H9 (cell line): ENCODE results near the gene CD79B. TPM values are rescaled to one million over a fixed set of nuclear protein-coding genes. Genes with fewer than 3 reads are reported as not detected.

ENCODE experiments used
- DNase-seq: peaks from one replicate; pipeline ENCODE4 v3.0.0-alpha.2; 2017
- H2AFZ ChIP-seq: one replicate; pipeline ENCODE4 v1.6.1; 2013; ENCODE audit warnings: mild to moderate bottlenecking, low read length, control low read depth, moderate library complexity
- H2AK5ac ChIP-seq: 2 replicates; pipeline ENCODE4 v1.6.1; 2013; ENCODE audit warnings: low read length, control low read depth, mixed read lengths; ENCODE audit not compliant: insufficient read length
- H2BK120ac ChIP-seq: one replicate; pipeline ENCODE4 v1.6.1; 2013; ENCODE audit warnings: low read depth, mild to moderate bottlenecking, low read length, control low read depth, inconsistent platforms; ENCODE audit not compliant: poor library complexity, severe bottlenecking
- H2BK12ac ChIP-seq: 2 replicates; pipeline ENCODE4 v1.6.1; 2013; ENCODE audit warnings: low read length, control low read depth, mixed read lengths, low read depth; ENCODE audit not compliant: insufficient read length
- H2BK15ac ChIP-seq: 2 replicates; pipeline ENCODE4 v1.6.1; 2013; ENCODE audit warnings: low read depth, low read length, control low read depth
- H2BK20ac ChIP-seq: one replicate; pipeline ENCODE4 v1.6.1; 2013; ENCODE audit warnings: low read depth, mild to moderate bottlenecking, low read length, control low read depth, inconsistent platforms; ENCODE audit not compliant: poor library complexity, severe bottlenecking
- H2BK5ac ChIP-seq: 2 replicates; pipeline ENCODE4 v1.6.1; 2013; ENCODE audit warnings: low read length, control low read depth, mixed read lengths; ENCODE audit not compliant: insufficient read length
- H3K14ac ChIP-seq: 2 replicates; pipeline ENCODE4 v1.6.1; 2013; ENCODE audit warnings: low read length, control low read depth; ENCODE audit not compliant: insufficient read depth
- H3K18ac ChIP-seq: 2 replicates; pipeline ENCODE4 v1.6.1; 2013; ENCODE audit warnings: low read depth, mild to moderate bottlenecking, mixed read lengths, low read length, control low read depth; ENCODE audit not compliant: insufficient read length
- H3K23ac ChIP-seq: 2 replicates; pipeline ENCODE4 v1.6.1; 2013; ENCODE audit warnings: low read length, control low read depth, mixed read lengths, low read depth; ENCODE audit not compliant: insufficient read length
- H3K23me2 ChIP-seq: 2 replicates; pipeline ENCODE4 v1.6.1; 2013; ENCODE audit warnings: low read depth, mild to moderate bottlenecking, mixed read lengths, low read length, control low read depth; ENCODE audit not compliant: insufficient read length, poor library complexity, severe bottlenecking
- H3K27ac ChIP-seq: 2 replicates; pipeline ENCODE4 v1.5.1; 2013; ENCODE audit warnings: low read length, control low read depth, mixed read lengths, low read depth; ENCODE audit not compliant: insufficient read length
- H3K27me3 ChIP-seq: 2 replicates; pipeline ENCODE4 v1.6.1; 2013; ENCODE audit warnings: low read length, control low read depth, inconsistent platforms; ENCODE audit not compliant: insufficient read depth
- H3K4ac ChIP-seq: 2 replicates; pipeline ENCODE4 v1.6.1; 2013; ENCODE audit warnings: low read depth, mild to moderate bottlenecking, control low read depth, inconsistent platforms, low read length, moderate library complexity
- H3K4me1 ChIP-seq: 2 replicates; pipeline ENCODE4 v1.6.1; 2013; ENCODE audit warnings: low read length, control low read depth, inconsistent platforms; ENCODE audit not compliant: insufficient read depth
- H3K4me2 ChIP-seq: 2 replicates; pipeline ENCODE4 v1.6.1; 2013; ENCODE audit warnings: low read length, control low read depth, mixed read lengths; ENCODE audit not compliant: insufficient read length, insufficient read depth
- H3K56ac ChIP-seq: 2 replicates; pipeline ENCODE4 v1.6.1; 2013; ENCODE audit warnings: low read depth, mild to moderate bottlenecking, mixed read lengths, low read length, control low read depth; ENCODE audit not compliant: insufficient read length
- H3K79me1 ChIP-seq: 2 replicates; pipeline ENCODE4 v1.6.1; 2013; ENCODE audit warnings: low read depth, mild to moderate bottlenecking, moderate library complexity, low read length, control low read depth, inconsistent platforms; ENCODE audit not compliant: insufficient read depth, poor library complexity, severe bottlenecking
- H3K79me2 ChIP-seq: 2 replicates; pipeline ENCODE4 v1.6.1; 2013; ENCODE audit warnings: low read length, control low read depth, inconsistent platforms; ENCODE audit not compliant: insufficient read depth
- H3K9ac ChIP-seq: 2 replicates; pipeline ENCODE4 v1.6.1; 2013; ENCODE audit warnings: low read length, control low read depth, mixed read lengths; ENCODE audit not compliant: insufficient read length; ENCODE audit errors: extremely low read depth
- H3K9me3 ChIP-seq: one replicate; pipeline ENCODE4 v1.6.1; 2013; ENCODE audit warnings: low read depth, low read length, inconsistent platforms; ENCODE audit not compliant: control insufficient read depth
- H3T11ph ChIP-seq: one replicate; pipeline ENCODE4 v1.6.1; 2013; ENCODE audit warnings: mild to moderate bottlenecking, low read length, control low read depth, inconsistent platforms
- H4K20me1 ChIP-seq: one replicate; pipeline ENCODE4 v1.6.1; 2013; ENCODE audit not compliant: control insufficient read depth, insufficient read length, insufficient read depth
- H4K5ac ChIP-seq: 2 replicates; pipeline ENCODE4 v1.6.1; 2013; ENCODE audit warnings: low read depth, mild to moderate bottlenecking, mixed read lengths, low read length, control low read depth; ENCODE audit not compliant: insufficient read length
- H4K8ac ChIP-seq: replicated peaks from 2 replicates; pipeline ENCODE4 v1.6.1; 2013; ENCODE audit warnings: low read length, control low read depth, mixed read lengths, low read depth; ENCODE audit not compliant: insufficient read length
- H4K91ac ChIP-seq: 2 replicates; pipeline ENCODE4 v1.6.1; 2013; ENCODE audit warnings: low read depth, mild to moderate bottlenecking, moderate library complexity, mixed read lengths, low read length, control low read depth; ENCODE audit not compliant: insufficient read length
- H3K27ac Mint-ChIP-seq, 3 experiments: 2 replicates in 2 of 3; 3 replicates in 1 of 3; pipeline ENCODE4 v1.8.0; 2020 to 2021; ENCODE audit warnings: mixed read lengths in 3 of 3, mild to moderate bottlenecking in 1 of 3, moderate library complexity in 1 of 3
- H3K27me3 Mint-ChIP-seq: 2 replicates; pipeline ENCODE4 v1.8.0; 2021; ENCODE audit warnings: low read depth, mild to moderate bottlenecking, moderate library complexity, mixed read lengths
- H3K36me3 Mint-ChIP-seq, 3 experiments: 2 replicates in 2 of 3; 3 replicates in 1 of 3; pipeline ENCODE4 v1.8.0; 2020 to 2021; ENCODE audit warnings: low read depth in 3 of 3, mixed read lengths in 3 of 3; ENCODE audit not compliant: insufficient read depth in 1 of 3
- H3K4me1 Mint-ChIP-seq, 2 experiments: 2 replicates each; pipeline ENCODE4 v1.8.0; 2020; ENCODE audit warnings: mixed read lengths in 2 of 2
- H3K4me3 Mint-ChIP-seq, 2 experiments: 2 replicates in 1 of 2; 3 replicates in 1 of 2; pipeline ENCODE4 v1.8.0; 2020 to 2021; ENCODE audit warnings: mild to moderate bottlenecking in 2 of 2, mixed read lengths in 2 of 2, moderate library complexity in 1 of 2
- H3K9me3 Mint-ChIP-seq, 2 experiments: 2 replicates in 1 of 2; 3 replicates in 1 of 2; pipeline ENCODE4 v1.8.0; 2020; ENCODE audit warnings: mild to moderate bottlenecking in 2 of 2, mixed read lengths in 2 of 2, moderate library complexity in 1 of 2
- CTCF ChIP-seq: fragments of 200-600 bp; sonication (generic); conservative IDR thresholded peaks from 3 replicates; pipeline ENCODE4 v1.8.0; 2021; ENCODE audit warnings: antibody characterized with exemption, mild to moderate bottlenecking
- WGBS: extraction: QIAGEN DNeasy Blood & Tissue Kit; methylation state at CpG from one replicate; pipeline ENCODE4 v1.1.7; 2013; ENCODE audit warnings: missing lambda C conversion rate, low lambda C conversion rate, mixed read lengths; ENCODE audit not compliant: insufficient read length; ENCODE audit errors: extremely low coverage; 5-methylcytosine and 5-hydroxymethylcytosine counted together
- total RNA-seq: library from RNA; stranded (reverse); gene quantifications from 2 replicates; pipeline ENCODE4 v1.2.1, GENCODE V29; 2021

CD79B gene
- total RNA-seq, 1 experiment from 2014 or later: 0.96 TPM

- no peak for TF ChIP-seq CTCF
- Mint-ChIP-seq H3K4me3 (no peak overlapping the region), H3K27ac (peak overlapping the region; percentile 36 to 85 (median 52); a peak in 6 of 7 replicates), H3K9me3 (no peaks in the 10 kb centered on the region), H3K4me1 (peaks cover 15 to 21% of the 10 kb centered on the region in 2 experiments), H3K27me3 (no peaks in the 10 kb centered on the region; the same call in 1 of the 2 replicates), H3K36me3 (no peaks in the 10 kb centered on the region; a peak in 1 of 7 replicates)
- Histone ChIP-seq H3T11ph (no peak overlapping the region), H2BK15ac (no peak overlapping the region), H2BK120ac (no peak overlapping the region), H3K27me3 (no peaks in the 10 kb centered on the region), H3K14ac (no peak overlapping the region; the same call in 1 of the 2 replicates), H2AFZ (no peak overlapping the region), H2BK12ac (no peak overlapping the region), H4K5ac (no peak overlapping the region), H3K9me3 (no peaks in the 10 kb centered on the region), H3K9ac (no peak overlapping the region), H3K79me1 (no peaks in the 10 kb centered on the region), H3K4ac (no peak overlapping the region), H4K91ac (no peak overlapping the region), H3K4me2 (no peak overlapping the region), H3K79me2 (no peaks in the 10 kb centered on the region), H3K18ac (no peak overlapping the region), H3K27ac (no peak overlapping the region), H3K56ac (no peak overlapping the region), H2BK20ac (no peak overlapping the region), H4K20me1 (no peaks in the 10 kb centered on the region), H2AK5ac (no peak overlapping the region), H4K8ac (no peak overlapping the region), H2BK5ac (no peak overlapping the region), H3K23ac (no peak overlapping the region), H3K4me1 (no peaks in the 10 kb centered on the region; the same call in 1 of the 2 replicates), H3K23me2 (no peaks in the 10 kb centered on the region)
- WGBS: no CpG with 5 or more reads among the region's 16 CpGs
- DNase-seq: peak; percentile 91
These were observed 1.1 kb downstream of the CD79B start for GRCh38 chr17:63930951-63931575.
